Fibroblast of mammary gland (primary cell): ENCODE results near the gene ALDH18A1.

Experiments used
- DNase-seq: peaks from one replicate; pipeline ENCODE4 v3.0.0-alpha.2; 2010; ENCODE audit warnings: low read depth
- H3K4me3 ChIP-seq: 2 replicates; pipeline ENCODE4 v1.5.1; 2011; ENCODE audit warnings: low read depth, mild to moderate bottlenecking, low read length, moderate library complexity; ENCODE audit not compliant: control insufficient read depth
- TF ChIP-seq, protein P1 (sequence below): conservative IDR thresholded peaks from 2 replicates; pipeline ENCODE4 v1.5.1; 2011; ENCODE audit warnings: low read depth, low read length, inconsistent platforms; ENCODE audit not compliant: control insufficient read depth, insufficient read depth

Gene ALDH18A1

DNA sequence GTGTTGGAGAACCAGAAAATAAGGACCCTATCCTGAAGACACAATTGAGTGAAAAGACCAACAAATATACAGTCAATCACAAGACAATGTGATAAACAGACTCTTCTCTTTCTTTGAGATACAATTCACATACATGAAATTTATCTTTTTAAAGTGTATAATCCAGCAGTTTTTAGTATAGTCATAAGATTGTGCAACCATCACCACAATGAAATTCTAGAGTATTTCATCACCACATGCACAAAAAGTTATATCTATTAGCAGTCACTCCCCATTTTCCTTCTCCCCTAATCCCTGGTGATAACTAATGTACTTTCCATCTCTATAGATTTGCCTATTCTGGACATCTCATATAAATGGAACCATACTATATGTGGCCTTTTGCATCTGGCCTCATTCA, 87.1 kb downstream of the ALDH18A1 start:
- no peak overlapping the region for H3K4me3 ChIP-seq
- DNase-seq, result peak; percentile 19
- TF ChIP-seq, protein P1, sequence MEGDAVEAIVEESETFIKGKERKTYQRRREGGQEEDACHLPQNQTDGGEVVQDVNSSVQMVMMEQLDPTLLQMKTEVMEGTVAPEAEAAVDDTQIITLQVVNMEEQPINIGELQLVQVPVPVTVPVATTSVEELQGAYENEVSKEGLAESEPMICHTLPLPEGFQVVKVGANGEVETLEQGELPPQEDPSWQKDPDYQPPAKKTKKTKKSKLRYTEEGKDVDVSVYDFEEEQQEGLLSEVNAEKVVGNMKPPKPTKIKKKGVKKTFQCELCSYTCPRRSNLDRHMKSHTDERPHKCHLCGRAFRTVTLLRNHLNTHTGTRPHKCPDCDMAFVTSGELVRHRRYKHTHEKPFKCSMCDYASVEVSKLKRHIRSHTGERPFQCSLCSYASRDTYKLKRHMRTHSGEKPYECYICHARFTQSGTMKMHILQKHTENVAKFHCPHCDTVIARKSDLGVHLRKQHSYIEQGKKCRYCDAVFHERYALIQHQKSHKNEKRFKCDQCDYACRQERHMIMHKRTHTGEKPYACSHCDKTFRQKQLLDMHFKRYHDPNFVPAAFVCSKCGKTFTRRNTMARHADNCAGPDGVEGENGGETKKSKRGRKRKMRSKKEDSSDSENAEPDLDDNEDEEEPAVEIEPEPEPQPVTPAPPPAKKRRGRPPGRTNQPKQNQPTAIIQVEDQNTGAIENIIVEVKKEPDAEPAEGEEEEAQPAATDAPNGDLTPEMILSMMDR, result no peak

DNA sequence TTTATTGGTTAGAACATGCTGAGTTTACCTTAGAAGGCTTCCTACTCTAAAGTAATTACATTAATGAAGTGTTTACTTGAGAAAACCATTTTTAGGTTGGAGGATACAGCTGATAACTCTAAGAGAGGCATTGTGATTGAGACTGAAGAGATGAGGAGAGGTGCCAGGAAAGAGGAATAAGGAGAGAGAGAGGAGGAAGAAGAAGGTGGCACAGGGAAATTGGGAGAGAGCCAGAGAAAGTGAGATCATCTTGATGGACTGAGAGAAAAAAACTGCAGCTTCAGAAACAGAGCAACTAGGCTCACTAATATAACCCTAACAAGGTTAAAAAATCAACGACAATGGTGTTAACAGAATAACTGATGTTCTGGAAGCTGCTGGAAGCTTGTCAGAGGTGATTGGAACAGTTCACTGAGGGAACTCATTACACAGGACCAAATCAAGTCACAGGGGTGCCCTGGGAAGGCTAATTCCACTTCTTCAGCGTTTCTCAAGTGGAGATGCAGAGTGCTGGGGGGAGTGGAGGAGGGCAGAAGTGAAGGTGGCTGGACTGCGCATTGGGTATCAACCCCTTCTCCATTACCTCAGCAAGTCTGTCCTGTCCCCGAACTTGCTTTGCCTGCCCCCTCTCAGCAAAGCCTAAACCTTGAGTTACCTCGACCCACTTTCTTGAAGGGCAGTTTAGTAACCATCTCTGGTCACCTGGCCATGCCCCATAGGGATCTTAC, 88.4 kb downstream of the ALDH18A1 start:
- H3K4me3 ChIP-seq, result no peak overlapping the region
- peak; percentile 11 for DNase-seq
- TF ChIP-seq, protein P1, result no peak

DNA sequence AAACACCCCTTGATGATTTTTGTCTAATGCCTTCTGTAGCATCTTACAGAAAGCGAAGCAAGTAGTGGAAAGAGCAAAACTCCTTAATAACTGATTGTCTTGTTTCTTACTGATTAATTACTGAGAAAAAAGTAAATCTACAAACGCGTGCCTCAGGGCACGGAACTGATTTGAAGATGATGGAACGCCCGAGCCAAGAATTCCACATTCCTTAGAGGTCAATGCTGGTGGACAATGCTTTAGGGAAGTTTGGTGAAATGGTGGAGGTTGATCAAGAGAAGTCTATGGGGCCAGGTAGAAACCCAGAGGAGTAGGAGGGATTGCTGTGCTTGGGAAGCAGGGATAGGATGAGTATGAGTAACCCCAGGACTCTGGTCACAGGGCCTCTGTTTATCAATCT, 90.4 kb downstream of the ALDH18A1 start:
- TF ChIP-seq, protein P1, result no peak
- H3K4me3 ChIP-seq, result no peak overlapping the region
- no peak for DNase-seq

DNA sequence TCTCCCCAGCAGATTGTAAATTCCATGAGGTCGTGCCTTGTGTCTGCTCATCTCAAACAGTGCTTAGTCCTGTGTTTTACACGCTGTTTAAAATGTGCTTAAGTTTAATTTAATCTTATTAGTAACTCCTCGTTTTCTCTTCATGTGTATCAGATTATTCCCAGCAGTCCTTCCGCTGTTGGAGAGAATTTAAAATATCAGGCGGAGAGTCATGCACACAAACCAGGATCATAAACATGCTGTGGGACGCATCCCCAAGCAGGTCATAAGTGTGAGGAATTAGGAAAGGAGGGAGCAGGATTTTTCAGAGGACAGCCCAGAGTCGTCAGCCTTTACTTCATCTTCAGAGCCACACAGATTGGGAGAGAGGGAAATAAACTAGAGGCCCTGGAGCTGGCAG, 91.2 kb downstream of the ALDH18A1 start:
- TF ChIP-seq, protein P1, result no peak
- DNase-seq, result no peak

DNA sequence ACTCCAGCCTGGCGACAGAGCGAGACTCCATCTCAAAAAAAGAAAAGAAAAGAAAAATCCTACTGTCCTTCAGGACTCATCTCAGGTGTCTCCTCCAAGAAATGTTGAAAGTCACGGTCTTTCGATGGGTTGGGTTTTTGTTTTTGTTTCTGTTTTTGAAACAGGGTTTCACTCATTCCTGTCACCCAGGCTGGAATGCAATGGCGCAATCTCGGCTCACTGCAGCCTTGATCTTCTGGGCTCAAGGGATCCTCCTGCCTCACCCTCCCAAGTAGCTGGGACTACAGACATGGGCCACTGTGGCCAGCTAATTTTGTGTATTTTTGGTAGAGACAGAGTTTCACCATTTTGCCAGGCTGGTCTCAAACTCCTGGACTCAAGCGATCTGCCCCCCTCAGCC, 92.2 kb downstream of the ALDH18A1 start:
- DNase-seq, result no peak
- TF ChIP-seq, protein P1, result no peak
- H3K4me3 ChIP-seq, result no peak overlapping the region

More for the DNA sequence above, 91.2 kb downstream of the ALDH18A1 start:
- no peak overlapping the region for H3K4me3 ChIP-seq

DNA sequence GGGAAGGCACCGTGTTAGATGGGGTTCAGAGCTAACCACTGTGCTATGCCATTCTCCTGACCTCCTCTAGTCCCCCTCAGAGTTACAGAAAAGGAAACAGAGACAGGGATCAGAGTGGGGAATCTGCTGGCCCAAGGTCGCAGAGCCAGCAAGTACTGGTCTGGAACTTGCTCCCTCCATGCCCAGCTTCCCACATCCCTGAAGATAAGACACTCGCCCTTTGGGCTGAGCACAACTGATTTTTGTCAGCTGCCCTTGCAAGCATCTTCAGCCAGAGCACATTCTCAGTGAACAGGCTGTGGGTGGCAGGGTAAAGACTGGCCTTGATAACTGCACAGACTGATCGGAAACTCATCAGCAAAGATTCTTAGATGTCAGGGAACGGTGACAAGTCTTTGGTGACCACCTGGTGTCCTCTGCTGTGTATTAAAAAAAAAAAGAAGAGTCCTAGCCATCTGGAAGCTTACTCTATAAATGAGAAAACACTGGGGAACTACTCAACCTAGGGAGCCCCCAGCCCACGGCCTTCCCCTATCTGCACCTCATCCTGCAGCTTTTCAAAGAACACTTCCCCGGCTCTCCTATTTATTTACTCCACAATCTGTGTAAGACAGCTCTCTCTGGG, 94.1 kb downstream of the ALDH18A1 start:
- DNase-seq, result no peak
- TF ChIP-seq, protein P1, result no peak
- no peak overlapping the region for H3K4me3 ChIP-seq
